RWPE1 (cell line): ENCODE measurements around the gene SRBD1.

ENCODE experiments used
- CTCF ChIA-PET: fragments of 350-600 bp; sonication (Branson Sonifier 250); formaldehyde crosslinking; extraction: SDS; loops from one replicate; lab custom pipeline; 2021; lab: Yijun Ruan, JAX
- POLR2A ChIA-PET: fragments of 400-600 bp; formaldehyde crosslinking; extraction: SDS; loops from one replicate; lab custom pipeline; 2020; ENCODE audit warnings: antibody characterized with exemption; ENCODE audit not compliant: low non-redundant PET; lab: Yijun Ruan, JAX
- DNase-seq: peaks from one replicate; pipeline ENCODE4 v3.0.0; 2012; ENCODE audit warnings: low spot score
- H3K27ac ChIP-seq: fragments of 450-650 bp; 2 replicates; pipeline ENCODE4 v1.5.1; 2017
- CTCF ChIP-seq: fragments of 450-650 bp; conservative IDR thresholded peaks from 2 replicates; pipeline ENCODE4 v1.5.1; 2017; ENCODE audit warnings: low read depth, mild to moderate bottlenecking

The SRBD1 gene

DNA sequence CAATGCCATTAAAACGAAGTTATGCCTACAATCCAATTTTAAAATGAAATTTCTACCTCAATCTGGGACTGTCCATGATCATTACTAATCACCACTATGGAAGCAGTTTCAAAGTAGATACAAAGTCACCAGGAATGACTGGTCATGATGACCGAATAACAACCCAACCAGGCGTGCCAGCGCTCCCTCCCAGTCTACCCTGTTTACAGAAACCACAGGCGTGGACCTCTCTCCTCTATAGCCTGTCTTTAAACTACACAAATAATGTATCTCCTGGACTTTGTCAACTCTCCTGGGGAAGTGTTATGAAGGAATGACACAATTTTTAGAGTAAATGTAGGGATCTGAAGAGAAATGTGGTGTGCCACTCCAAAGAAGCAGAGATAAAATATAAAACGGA, 150.2 kb downstream of the SRBD1 start:
- TF ChIP-seq CTCF: no peak
- CTCF ChIA-PET: no interaction called here
- POLR2A ChIA-PET: no interaction called here

DNA sequence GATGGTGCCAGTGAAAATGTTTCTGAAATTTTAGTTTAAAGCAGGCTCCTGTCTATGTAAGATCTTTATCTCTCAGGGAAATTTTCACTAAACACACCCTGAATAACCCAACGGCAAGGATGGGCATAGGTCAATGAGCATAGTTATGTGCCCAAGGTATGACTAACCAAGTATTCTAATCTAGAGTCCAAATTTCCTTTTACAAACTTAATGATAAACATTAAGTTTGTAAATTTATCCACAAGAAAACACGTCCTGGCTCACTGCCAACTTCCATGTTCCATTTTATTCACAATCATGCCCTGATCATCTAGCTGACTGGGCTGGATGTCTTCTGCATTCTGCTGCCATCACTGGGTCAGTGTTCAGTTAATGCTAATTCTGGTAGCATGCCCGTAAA, 151.2 kb downstream of the SRBD1 start:
- CTCF ChIA-PET: interaction anchor here (0.6 to 0.7 kb wide), 2 partner anchors 583 to 793 kb away, joined by 3 to 4 read pairs; no protein-coding TSS in a partner anchor

More for the DNA sequence above, 150.2 kb downstream of the SRBD1 start:
- DNase-seq: no peak
- H3K27ac ChIP-seq: no peak overlapping the region

DNA sequence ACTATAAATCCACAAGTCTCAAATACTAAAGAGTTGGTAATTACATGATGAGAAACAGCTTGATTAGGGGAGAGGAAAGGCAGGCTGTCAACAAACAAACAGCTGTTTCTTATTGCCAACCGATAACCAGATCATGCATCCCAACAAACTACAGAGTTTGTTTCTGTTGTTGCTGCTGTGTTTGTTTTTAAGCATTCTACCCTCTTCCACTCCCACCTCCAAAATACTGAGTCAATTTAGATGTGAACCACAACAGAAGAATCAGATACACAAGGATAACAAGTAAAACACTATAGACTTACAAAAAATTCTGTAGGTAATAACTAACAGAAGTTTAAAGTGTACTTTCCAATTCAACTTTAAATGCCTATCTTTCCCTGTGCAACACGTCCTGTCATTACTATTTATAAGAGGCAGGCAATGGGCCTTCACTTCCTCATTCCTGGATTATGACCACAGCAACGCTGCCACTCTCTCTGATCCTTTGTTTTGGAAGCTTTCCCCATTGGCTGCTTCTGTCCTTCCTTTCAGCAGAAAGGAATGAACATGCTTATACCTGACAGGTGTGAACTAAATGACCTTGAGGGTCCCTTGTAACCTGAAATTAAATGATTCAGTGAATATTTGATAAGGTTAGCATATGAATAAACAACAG, 152.0 kb downstream of the SRBD1 start:
- ChIA-PET POLR2A (no interaction called here), CTCF (interaction anchor here (0.6 kb wide), 1 partner anchor 584 kb away, joined by 3 read pairs; no protein-coding TSS in a partner anchor)
- peak; percentile 62 for DNase-seq
- no peak for TF ChIP-seq CTCF
- no peak overlapping the region for H3K27ac ChIP-seq

More for the DNA sequence above, 151.2 kb downstream of the SRBD1 start:
- TF ChIP-seq CTCF: no peak
- POLR2A ChIA-PET: no interaction called here
- DNase-seq: no peak
- no peak overlapping the region for H3K27ac ChIP-seq

DNA sequence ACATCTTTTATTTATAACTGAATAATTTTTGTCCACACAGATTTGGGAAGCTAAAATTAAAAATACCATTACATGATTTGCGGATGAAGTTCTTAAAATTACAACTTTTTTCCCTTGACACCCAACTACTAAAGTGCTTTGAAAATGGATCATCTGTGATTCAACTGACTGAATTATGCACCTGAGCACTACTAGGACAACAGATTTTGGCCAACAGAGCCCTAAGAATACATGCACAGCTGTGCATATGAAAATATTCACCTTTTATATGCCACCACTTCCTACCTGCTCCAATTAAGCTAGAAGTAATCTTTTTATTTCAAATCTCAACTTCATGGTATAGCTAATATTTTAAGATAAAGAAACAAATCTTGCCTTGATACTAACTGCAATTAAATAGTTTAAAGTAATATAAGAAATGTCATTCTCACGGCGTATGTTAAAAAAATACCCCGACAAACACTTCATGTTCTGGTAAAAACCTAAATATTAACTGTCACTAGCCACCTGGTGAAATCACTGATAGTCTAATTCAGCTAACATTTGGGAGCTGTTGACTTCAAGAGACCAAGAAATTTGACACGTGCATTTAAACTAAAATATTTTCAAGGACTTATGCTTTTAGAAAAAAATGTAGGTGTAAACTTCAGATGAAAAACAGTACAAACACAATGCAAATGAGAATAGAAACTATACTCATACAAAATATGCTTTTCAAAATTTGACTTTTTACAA, 153.7 kb downstream of the SRBD1 start:
- TF ChIP-seq CTCF: no peak
- ChIA-PET CTCF (no interaction called here), POLR2A (no interaction called here)
- no peak for DNase-seq
- no peak overlapping the region for H3K27ac ChIP-seq

GRCh38 chr2:45452866-45453265, 158.2 kb downstream of the SRBD1 start:
- no peak for TF ChIP-seq CTCF
- no peak for DNase-seq
- H3K27ac ChIP-seq: no peak overlapping the region
- POLR2A ChIA-PET: no interaction called here
- CTCF ChIA-PET: interaction anchor here (0.6 kb wide), 1 partner anchor 456 kb away, joined by 4 read pairs; no protein-coding TSS in a partner anchor

DNA sequence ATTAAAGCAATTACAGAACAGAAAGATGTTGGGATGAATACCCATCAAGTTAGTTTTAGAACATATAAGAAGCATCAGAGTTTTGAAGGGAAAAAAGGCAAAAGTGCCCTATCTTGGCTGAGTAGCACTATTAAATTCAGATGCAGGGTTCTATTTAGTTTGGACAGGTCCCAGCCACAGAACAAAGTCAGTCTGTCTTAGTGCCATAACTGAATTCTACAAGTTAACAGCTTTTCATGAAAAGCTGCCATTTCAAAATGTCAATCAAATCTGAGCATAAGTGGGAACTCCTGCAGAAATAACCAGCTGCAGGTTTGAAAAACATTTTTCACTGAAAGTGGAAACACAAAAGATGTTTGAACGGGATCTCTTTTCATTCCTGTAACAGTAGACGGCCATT, 160.4 kb downstream of the SRBD1 start:
- CTCF ChIA-PET: interaction anchor here (1.0 kb wide), 1 partner anchor 469 kb away, joined by 5 read pairs; no protein-coding TSS in a partner anchor
- POLR2A ChIA-PET: no interaction called here
- DNase-seq: no peak
- TF ChIP-seq CTCF: no peak
- no peak overlapping the region for H3K27ac ChIP-seq
